ES-I3 (cell line): ENCODE measurements around the gene TLE7.

Source experiments
- H3K36me3 ChIP-seq: 2 replicates; pipeline ENCODE4 v1.6.1; 2013; ENCODE audit warnings: mild to moderate bottlenecking, low read length, control low read depth, moderate library complexity; ENCODE audit not compliant: insufficient read depth
- H3K4me1 ChIP-seq: 2 replicates; pipeline ENCODE4 v1.6.1; 2013; ENCODE audit warnings: mild to moderate bottlenecking, control low read depth, low read length; ENCODE audit not compliant: insufficient read depth
- H3K9ac ChIP-seq: 2 replicates; pipeline ENCODE4 v1.6.1; 2013; ENCODE audit warnings: low read depth, mild to moderate bottlenecking, low read length, moderate library complexity
- H3K9me3 ChIP-seq: 2 replicates; pipeline ENCODE4 v1.6.1; 2013; ENCODE audit warnings: mild to moderate bottlenecking, low read length, moderate library complexity; ENCODE audit not compliant: control insufficient read depth, insufficient read depth

The TLE7 gene

DNA sequence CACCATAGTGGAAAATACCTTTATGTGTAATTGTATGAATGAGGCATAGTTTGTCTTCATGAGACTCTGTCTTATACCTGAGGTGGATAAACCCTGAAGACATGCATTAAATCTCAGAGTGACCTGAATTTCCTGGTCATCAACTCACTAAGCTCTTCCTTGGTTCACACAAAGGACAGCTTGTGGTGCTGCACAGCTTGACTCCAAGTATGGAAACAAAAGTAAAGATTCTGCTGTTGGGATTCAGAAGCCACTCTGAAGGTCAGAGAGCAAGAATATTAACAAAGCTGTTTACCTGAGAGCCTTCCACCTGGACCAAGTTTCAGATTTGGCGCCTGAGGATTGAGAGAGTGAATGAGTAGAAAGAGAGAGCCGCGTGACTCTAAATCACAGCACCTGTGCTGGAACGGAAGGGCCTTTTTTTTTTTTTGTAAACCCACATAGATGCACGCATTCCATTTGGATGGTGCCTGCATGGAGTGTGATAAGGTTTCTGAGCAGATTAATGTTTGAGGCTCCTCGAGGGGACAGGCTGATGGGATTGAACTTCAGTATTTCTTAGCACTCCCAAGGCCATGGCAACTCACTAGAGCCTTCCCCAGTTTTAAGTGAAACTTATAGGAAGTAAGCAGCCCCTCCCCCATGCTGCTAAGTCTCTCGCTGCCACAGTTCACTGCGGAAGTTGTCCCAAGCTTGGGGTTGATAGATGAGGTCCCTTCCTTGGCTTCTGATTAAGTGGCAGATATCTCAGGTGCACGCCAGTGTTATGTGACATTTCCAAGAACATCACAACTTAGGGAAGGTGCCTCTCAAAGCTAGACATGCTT, 54.6 kb downstream of the TLE7 start:
- Histone ChIP-seq H3K9me3 (no peaks in the 10 kb centered on the region), H3K9ac (no peak overlapping the region; the same call in 1 of the 2 replicates), H3K4me1 (peaks cover 14% of the 10 kb centered on the region), H3K36me3 (no peaks in the 10 kb centered on the region)

DNA sequence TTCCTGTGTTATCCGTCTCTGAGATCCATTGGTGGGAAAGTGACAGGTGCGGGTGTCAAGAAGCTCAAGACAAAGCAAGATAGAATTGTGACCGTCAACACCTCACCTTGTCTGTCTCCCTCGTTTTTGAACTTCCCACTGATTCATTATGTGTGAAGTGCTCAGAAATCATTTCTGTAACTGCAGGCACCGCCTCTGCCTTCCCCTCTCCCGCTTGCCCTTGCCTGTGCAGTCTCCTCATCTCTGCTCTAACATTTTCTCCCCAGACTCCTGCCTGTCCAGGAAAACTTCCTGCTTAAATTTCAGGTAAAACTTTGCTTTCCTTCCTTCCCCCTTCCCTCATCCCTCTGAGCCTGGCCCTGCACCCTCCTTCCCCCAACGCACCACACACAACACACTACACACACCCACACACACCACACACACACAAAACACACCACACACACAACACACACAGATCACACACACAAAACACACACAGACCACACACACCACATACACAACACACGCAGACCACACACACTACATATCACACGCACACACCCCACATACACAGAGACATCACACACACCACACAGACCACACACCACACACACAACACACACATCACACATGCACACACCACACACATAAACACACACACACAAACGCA, 57.7 kb downstream of the TLE7 start:
- H3K36me3 ChIP-seq, result no peaks in the 10 kb centered on the region
- no peak overlapping the region for H3K9ac ChIP-seq
- peaks cover 14% of the 10 kb centered on the region for H3K4me1 ChIP-seq
- H3K9me3 ChIP-seq, result no peaks in the 10 kb centered on the region

DNA sequence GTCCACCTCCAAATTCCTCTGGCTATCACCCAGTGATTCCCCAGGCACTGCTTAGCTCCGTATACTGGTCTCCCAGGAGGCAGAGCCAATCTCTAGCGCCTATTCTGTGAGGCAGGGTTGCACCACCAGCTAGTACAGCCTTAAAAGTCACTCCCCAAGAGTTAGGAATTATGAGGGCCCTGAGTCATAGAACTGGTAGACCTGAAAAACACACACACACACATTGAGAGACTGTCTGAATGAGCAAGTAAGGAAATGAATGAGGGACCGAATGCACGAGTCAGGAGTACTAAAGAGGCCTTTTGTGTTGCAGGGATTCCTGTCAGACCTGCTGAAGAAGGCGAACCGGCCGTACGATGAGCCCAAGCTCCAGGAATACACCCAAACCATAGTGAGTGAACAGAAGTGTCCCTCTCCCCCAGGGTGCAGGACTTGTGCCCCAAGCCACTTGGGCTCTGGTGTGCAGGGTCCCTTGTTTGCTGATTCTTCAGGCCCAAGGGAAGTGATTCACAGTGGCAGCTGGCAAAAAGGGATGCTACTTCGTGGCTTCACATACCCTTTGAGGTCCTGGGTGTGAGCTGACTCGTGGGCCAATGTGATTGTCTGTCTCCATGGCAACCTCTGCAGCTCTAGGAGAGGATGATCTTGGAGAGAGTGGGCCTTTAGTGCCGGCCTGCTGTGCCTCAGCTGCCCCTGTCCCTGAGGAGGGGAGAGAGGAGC, 58.6 kb downstream of the TLE7 start:
- no peaks in the 10 kb centered on the region for H3K9me3 ChIP-seq
- H3K36me3 ChIP-seq, result no peaks in the 10 kb centered on the region
- no peak overlapping the region for H3K9ac ChIP-seq
- H3K4me1 ChIP-seq, result peaks cover 14% of the 10 kb centered on the region

DNA sequence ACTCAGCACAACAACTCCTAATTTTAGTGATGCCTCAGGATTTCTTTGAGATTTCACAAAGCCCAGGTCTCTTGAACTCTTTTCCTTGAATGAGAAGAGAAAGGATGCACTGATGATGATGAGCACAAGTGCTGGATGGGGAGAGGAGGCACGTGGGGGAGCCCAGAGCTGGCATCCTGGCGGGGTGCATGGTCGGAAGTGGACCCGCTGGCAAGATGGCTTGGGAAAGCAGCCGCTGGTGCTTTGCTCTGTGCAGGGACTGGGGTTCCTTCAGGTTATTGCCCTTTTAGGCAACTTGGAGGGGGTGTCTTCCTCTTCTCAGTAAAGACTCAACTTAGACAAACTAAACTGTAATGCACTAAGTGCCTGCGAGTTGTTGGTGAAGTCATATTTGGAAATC, 61.0 kb downstream of the TLE7 start:
- H3K4me1 ChIP-seq, result no peaks in the 10 kb centered on the region; the same call in 1 of the 2 replicates
- H3K9me3 ChIP-seq, result no peaks in the 10 kb centered on the region
- no peak overlapping the region for H3K9ac ChIP-seq
- H3K36me3 ChIP-seq, result no peaks in the 10 kb centered on the region
